A204.1 (cell line): ENCODE results near the gene ESPN.

ENCODE experiments used
- FAIRE-seq: peaks from 2 replicates; lab custom pipeline; 2012; peaks lifted over from hg19 to GRCh38; lab: Jason Lieb, UNC

The ESPN gene

GRCh38 chr1:6466751-6467150, 42.2 kb downstream of the ESPN start:
- no peak for FAIRE-seq

- FAIRE-seq, result no peak
Measured at GRCh38 chr1:6467224-6467623, 42.6 kb downstream of the ESPN start.

- FAIRE-seq, result no peak
Measured at GRCh38 chr1:6467744-6468688, 43.4 kb downstream of the ESPN start.

- no peak for FAIRE-seq
Measured at GRCh38 chr1:6468729-6469461, 44.3 kb downstream of the ESPN start.

- FAIRE-seq, result no peak
Measured at GRCh38 chr1:6470132-6471085, 45.8 kb downstream of the ESPN start.

- no peak for FAIRE-seq
Measured at GRCh38 chr1:6471086-6471969, 46.8 kb downstream of the ESPN start.

GRCh38 chr1:6471970-6472368, 47.4 kb downstream of the ESPN start:
- no peak for FAIRE-seq

GRCh38 chr1:6472391-6472790, 47.8 kb downstream of the ESPN start:
- FAIRE-seq, result no peak

- no peak for FAIRE-seq
Measured at GRCh38 chr1:6473156-6473555, 48.6 kb downstream of the ESPN start.

GRCh38 chr1:6473974-6474814, 49.6 kb downstream of the ESPN start:
- no peak for FAIRE-seq

GRCh38 chr1:6474815-6475282, 50.3 kb downstream of the ESPN start:
- FAIRE-seq, result no peak

GRCh38 chr1:6475381-6476133, 51.0 kb downstream of the ESPN start:
- FAIRE-seq, result no peak

GRCh38 chr1:6476483-6476882, 51.9 kb downstream of the ESPN start:
- no peak for FAIRE-seq

GRCh38 chr1:6477039-6477820, 52.7 kb downstream of the ESPN start:
- no peak for FAIRE-seq

GRCh38 chr1:6481820-6482219, 57.2 kb downstream of the ESPN start:
- no peak for FAIRE-seq

GRCh38 chr1:6483017-6483760, 58.6 kb downstream of the ESPN start:
- FAIRE-seq, result no peak

- no peak for FAIRE-seq
Measured at GRCh38 chr1:6483761-6484117, 59.2 kb downstream of the ESPN start.

- no peak for FAIRE-seq
Measured at GRCh38 chr1:6484826-6485167, 60.2 kb downstream of the ESPN start.
